Coronary artery (tissue), 2 donors: ENCODE data around the gene CEP131.

Source experiments
- DNase-seq: peaks from one replicate; pipeline ENCODE4 v3.0.0-alpha.2; 2017; ENCODE audit warnings: low spot score
- H3K27ac ChIP-seq, 2 donors: fragments of 200-600 bp; sonication (generic); one replicate each; pipeline ENCODE4 v1.5.1; 2016 to 2019
- H3K4me3 ChIP-seq: fragments of 200-600 bp; sonication (generic); 2 replicates; pipeline ENCODE4 v1.5.1; 2016; ENCODE audit warnings: mild to moderate bottlenecking, moderate library complexity
- TF ChIP-seq, protein P1 (sequence below): fragments of 200-600 bp; sonication (generic); IDR thresholded peaks from one replicate; pipeline ENCODE4 v1.5.1; 2019; ENCODE audit warnings: antibody characterized with exemption

The CEP131 gene

DNA sequence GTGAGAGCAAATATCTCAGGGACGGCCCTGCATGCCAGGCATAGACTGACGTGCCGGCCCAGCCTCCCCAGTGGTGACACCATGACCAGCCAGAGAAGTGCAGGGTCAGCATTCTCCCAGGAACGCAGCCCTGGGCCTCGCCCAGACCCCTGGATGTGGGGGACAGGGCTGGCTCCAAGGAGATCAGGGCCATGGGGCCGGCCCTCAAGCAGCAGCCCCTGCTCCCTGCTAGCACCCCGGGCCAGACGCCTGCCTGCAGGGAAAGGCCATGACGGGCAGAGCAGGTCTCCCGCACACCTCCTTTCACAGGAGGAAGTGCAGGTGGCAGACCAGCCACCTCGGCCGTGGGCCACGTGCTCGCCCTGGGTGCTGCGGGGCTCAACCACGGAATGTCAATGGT, 25.9 kb upstream of the CEP131 start:
- no peak overlapping the region for H3K27ac ChIP-seq
- no peak overlapping the region for H3K4me3 ChIP-seq
- TF ChIP-seq, protein P1, sequence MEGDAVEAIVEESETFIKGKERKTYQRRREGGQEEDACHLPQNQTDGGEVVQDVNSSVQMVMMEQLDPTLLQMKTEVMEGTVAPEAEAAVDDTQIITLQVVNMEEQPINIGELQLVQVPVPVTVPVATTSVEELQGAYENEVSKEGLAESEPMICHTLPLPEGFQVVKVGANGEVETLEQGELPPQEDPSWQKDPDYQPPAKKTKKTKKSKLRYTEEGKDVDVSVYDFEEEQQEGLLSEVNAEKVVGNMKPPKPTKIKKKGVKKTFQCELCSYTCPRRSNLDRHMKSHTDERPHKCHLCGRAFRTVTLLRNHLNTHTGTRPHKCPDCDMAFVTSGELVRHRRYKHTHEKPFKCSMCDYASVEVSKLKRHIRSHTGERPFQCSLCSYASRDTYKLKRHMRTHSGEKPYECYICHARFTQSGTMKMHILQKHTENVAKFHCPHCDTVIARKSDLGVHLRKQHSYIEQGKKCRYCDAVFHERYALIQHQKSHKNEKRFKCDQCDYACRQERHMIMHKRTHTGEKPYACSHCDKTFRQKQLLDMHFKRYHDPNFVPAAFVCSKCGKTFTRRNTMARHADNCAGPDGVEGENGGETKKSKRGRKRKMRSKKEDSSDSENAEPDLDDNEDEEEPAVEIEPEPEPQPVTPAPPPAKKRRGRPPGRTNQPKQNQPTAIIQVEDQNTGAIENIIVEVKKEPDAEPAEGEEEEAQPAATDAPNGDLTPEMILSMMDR, result no peak
- DNase-seq, result no peak

DNA sequence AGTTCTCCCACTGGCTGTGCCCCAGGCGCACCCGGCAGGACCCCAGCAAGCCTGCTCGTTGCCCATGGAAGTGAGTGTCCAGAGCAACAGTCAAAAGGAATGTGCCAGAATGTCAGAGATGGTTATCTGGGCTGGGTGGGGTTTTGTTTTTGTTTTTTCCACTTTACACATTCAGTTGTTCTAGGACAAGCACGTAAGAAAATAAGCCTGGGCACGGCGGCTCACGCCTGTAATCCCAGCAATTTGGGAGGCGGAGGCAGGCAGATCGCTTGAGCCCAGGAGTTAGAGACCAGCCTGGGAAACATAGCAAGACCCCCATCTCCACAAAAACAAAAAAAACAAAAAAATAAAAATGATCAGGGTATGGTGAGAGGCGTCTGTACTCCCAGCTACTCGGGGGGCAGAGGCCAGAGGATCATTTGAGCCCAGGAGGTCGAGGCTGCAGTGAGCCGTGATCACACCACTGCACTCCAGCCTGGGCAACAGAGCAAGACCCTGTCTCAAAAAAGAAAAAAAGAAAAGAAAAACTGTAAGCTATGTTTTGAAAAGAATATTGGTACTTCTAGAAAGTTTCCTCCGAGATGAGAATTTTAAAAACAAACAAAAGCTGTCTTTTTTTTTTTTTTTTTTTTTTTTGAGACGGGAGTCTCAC, 24.7 kb upstream of the CEP131 start:
- H3K4me3 ChIP-seq, result no peak overlapping the region
- no peak for DNase-seq
- H3K27ac ChIP-seq, result no peak overlapping the region
- TF ChIP-seq, protein P1, result no peak

DNA sequence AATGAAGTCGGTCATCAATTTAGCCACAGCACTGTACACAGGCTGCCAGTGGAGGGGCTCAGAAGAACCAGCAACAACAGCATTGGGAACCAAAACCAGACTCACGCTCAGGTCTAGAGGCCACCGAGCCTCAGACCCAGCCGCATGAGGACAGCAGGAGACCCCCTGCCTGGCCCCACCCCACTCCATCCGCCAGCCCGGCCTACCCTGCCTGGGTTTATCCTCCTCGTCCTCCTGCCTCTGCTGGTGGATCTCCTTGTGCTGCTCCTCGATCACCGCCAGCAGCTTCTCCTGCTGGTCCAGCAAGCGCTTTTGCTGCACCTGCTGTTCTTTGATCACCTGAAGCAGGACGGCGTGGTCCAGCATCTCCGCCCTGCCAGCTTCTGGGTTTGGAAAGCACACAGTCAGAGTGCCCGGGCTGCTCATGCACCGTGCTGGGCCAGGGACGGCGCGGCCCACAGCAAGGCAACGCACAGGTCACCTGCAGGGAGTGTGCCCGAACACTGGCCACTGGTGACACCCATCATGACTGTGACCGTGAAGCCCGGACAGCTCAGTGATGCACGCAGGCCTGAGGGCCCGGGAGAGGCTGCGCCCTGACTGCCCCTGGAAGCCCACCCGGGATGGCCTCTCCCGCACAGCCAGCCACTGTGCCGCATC, 24.0 kb upstream of the CEP131 start:
- H3K27ac ChIP-seq, result no peak overlapping the region
- DNase-seq, result no peak
- no peak overlapping the region for H3K4me3 ChIP-seq
- TF ChIP-seq, protein P1, result no peak

DNA sequence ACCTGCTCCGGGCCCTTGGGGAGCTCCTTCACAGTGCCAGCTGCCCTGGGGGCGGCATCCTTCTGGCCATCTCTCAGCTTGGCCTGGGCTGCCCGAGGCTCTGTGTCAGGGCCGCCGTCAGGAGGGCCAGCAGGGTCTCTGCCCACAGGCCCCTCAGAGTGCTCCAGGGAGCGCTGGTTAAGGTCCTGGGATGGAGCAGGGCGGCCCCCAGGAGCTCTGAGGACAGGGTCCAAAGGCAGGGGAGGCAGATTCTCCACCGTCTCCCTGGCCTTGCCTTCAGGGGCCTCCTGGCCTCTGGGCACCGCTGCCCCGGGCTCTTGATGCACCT, 23.5 kb upstream of the CEP131 start:
- DNase-seq, result no peak
- TF ChIP-seq, protein P1, result no peak
- no peak overlapping the region for H3K4me3 ChIP-seq
- H3K27ac ChIP-seq, result no peak overlapping the region

DNA sequence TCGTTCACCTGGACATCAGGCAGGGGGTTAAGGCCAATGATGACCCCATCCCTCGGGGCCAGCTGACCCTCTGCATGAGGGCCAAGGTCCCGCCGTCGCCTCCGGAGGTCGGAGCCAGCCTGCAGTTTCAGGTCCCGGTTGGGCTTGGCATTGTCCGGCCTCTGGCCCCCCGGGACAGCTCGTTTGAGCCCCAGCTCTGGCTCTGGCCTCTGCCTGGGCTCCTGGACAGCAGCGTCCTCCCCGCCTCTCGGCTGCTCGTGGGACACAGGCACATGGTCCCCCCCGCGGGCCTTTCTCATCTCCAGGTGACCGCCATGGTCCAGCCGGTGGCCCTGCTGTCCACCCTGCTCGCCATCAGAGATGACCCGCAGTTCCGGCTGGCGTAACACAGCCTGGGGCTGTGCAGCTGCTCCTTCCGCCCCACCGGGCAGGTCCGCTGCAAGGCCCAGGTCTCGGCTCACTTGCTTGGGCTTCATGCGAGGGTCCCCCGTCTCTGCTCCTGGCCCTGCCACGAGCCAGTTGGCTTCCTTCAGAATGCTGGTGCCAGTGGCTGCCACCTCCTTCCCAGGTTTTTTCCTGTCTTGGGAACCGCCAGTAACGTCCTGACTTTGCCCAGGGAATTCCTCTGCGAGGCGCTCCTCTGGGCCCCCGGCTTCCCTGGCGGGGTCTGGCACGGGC, 23.0 kb upstream of the CEP131 start:
- no peak overlapping the region for H3K4me3 ChIP-seq
- DNase-seq, result no peak
- no peak overlapping the region for H3K27ac ChIP-seq
- TF ChIP-seq, protein P1, result no peak

DNA sequence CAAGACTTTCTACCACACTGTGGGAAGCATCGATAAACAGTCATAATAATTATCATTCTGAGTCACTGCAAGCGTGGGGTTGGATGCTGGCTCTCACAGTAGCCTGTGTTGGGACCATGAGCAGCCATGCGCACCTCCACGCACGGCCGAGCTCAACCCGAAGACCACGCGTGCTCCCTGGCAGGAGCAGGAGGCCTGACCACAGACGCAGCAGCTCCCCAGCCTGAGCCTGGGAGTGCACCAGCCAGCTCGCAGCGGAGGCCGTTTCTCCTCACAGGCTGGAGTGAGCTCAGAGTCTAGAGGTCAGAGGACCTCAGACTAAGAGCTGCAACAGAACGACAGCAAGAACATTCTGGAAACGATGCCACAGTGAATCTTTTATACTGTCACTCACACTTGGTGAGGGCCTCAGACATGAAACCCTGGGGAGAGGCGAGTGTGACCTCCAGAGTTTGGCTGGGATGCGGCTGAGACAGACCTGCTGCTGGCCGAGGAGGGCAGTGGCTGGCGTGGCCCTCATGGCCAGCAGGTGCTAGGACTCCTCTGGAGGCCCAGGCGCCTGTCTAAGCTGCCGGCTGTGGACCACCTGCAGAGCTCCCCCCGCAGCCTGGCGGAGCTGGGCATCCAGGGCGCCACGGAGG, 22.4 kb upstream of the CEP131 start:
- no peak overlapping the region for H3K4me3 ChIP-seq
- no peak overlapping the region for H3K27ac ChIP-seq
- DNase-seq, result no peak
- TF ChIP-seq, protein P1, result no peak
